HepG2 (cell line): ENCODE data around the gene GNG3. TPM values are rescaled to one million over a fixed set of nuclear protein-coding genes. Genes with fewer than 3 reads are reported as not detected.
A peak's percentile ranks its signal among the peaks of the same experiment; 100 is the strongest.

Experiments
- ARNT2 ChIP-seq: sonication (generic); formaldehyde crosslinking; IDR thresholded peaks from 2 replicates; pipeline ENCODE4 v1.8.0; 2022; ENCODE audit warnings: mild to moderate bottlenecking, low read depth, missing genetic modification reagents, moderate library complexity
- CBX1 ChIP-seq: IDR thresholded peaks from one replicate; pipeline ENCODE4 v1.6.1; 2016; ENCODE audit warnings: antibody characterized with exemption, low read depth
- FOXA1 ChIP-seq, 2 experiments: fragments of 450-650 bp in 1 of 2; sonication (generic) in 1 of 2; formaldehyde crosslinking in 1 of 2; IDR thresholded peaks; 2 replicates each; pipeline versions ENCODE4 v1.4.0 to v1.6.1; 2016 to 2020; ENCODE audit warnings: missing genetic modification reagents in 1 of 2
- HCFC1 ChIP-seq: fragments of 150-350 bp; IDR thresholded peaks from 2 replicates; pipeline ENCODE4 v1.6.1; 2014; ENCODE audit warnings: low read depth, low read length
- KAT8 ChIP-seq: IDR thresholded peaks from 2 replicates; pipeline ENCODE4 v1.6.1; 2016; ENCODE audit warnings: missing genetic modification reagents, missing compliant biosample characterization
- KLF13 ChIP-seq: sonication (generic); formaldehyde crosslinking; IDR thresholded peaks from 2 replicates; pipeline ENCODE4 v1.4.0; 2020; ENCODE audit warnings: mild to moderate bottlenecking, missing genetic modification reagents
- KMT2B ChIP-seq: IDR thresholded peaks from 2 replicates; pipeline ENCODE4 v1.6.1; 2016; ENCODE audit warnings: missing genetic modification reagents, missing compliant biosample characterization
- MAFK ChIP-seq, 2 experiments: IDR thresholded peaks in 1 of 2; conservative IDR thresholded peaks in 1 of 2; 2 replicates each; pipeline ENCODE4 v1.6.1; 2011; ENCODE audit warnings: improper control_type of control experiment in 2 of 2, low read length in 2 of 2
- MBNL3 ChIP-seq: fragments of 250-450 bp; sonication (Bioruptor Pico); conservative IDR thresholded peaks from 2 replicates; pipeline ENCODE4 v1.8.0; 2022; ENCODE audit warnings: mild to moderate bottlenecking, inconsistent platforms
- MXD1 ChIP-seq: sonication (generic); formaldehyde crosslinking; IDR thresholded peaks from 2 replicates; pipeline ENCODE4 v1.4.0; 2020; ENCODE audit warnings: mild to moderate bottlenecking, missing genetic modification reagents
- MZF1 ChIP-seq: sonication (generic); formaldehyde crosslinking; IDR thresholded peaks from 2 replicates; pipeline ENCODE4 v1.8.1; 2023; ENCODE audit warnings: mild to moderate bottlenecking, missing genetic modification reagents, borderline replicate concordance
- PAWR ChIP-seq: sonication (generic); formaldehyde crosslinking; IDR thresholded peaks from 2 replicates; pipeline ENCODE4 v1.4.0; 2020; ENCODE audit warnings: missing genetic modification reagents, mild to moderate bottlenecking, borderline replicate concordance
- PAX8 ChIP-seq: sonication (generic); formaldehyde crosslinking; IDR thresholded peaks from 2 replicates; pipeline ENCODE4 v1.8.0; 2022; ENCODE audit warnings: mild to moderate bottlenecking, missing genetic modification reagents, borderline replicate concordance
- RARA ChIP-seq: IDR thresholded peaks from 2 replicates; pipeline ENCODE4 v1.6.1; 2016; ENCODE audit warnings: missing genetic modification reagents, missing compliant biosample characterization
- RARG ChIP-seq: sonication (generic); formaldehyde crosslinking; IDR thresholded peaks from 2 replicates; pipeline ENCODE4 v1.4.0; 2020; ENCODE audit warnings: low read depth, mild to moderate bottlenecking, missing genetic modification reagents
- SCMH1 ChIP-seq: sonication (generic); formaldehyde crosslinking; IDR thresholded peaks from 2 replicates; pipeline ENCODE4 v1.9.0; 2021; ENCODE audit warnings: missing genetic modification reagents, mild to moderate bottlenecking, borderline replicate concordance
- SMAD1 ChIP-seq: sonication (generic); formaldehyde crosslinking; IDR thresholded peaks from 2 replicates; pipeline ENCODE4 v1.4.0; 2020; ENCODE audit warnings: missing genetic modification reagents, low read depth, mild to moderate bottlenecking, borderline replicate concordance
- TAF1 ChIP-seq: sonication (generic); formaldehyde crosslinking; IDR thresholded peaks from 2 replicates; pipeline ENCODE4 v1.4.0; 2020; ENCODE audit warnings: missing genetic modification reagents
- TMF1 ChIP-seq: sonication (generic); formaldehyde crosslinking; IDR thresholded peaks from 2 replicates; pipeline ENCODE4 v1.8.1; 2022; ENCODE audit warnings: low read depth, missing genetic modification reagents
- ZBTB7B ChIP-seq: sonication (generic); formaldehyde crosslinking; IDR thresholded peaks from 2 replicates; pipeline ENCODE4 v1.4.0; 2020; ENCODE audit warnings: missing genetic modification reagents
- ZC3H4 ChIP-seq: sonication (generic); formaldehyde crosslinking; IDR thresholded peaks from 2 replicates; pipeline ENCODE4 v1.4.0; 2020; ENCODE audit warnings: missing genetic modification reagents, borderline replicate concordance
- ZNF576 ChIP-seq: sonication (generic); formaldehyde crosslinking; IDR thresholded peaks from 2 replicates; pipeline ENCODE4 v1.4.0; 2020; ENCODE audit warnings: mild to moderate bottlenecking, missing genetic modification reagents
- ZNF616 ChIP-seq: sonication (generic); formaldehyde crosslinking; IDR thresholded peaks from 2 replicates; pipeline ENCODE4 v1.5.0; 2020; ENCODE audit warnings: low read depth, mild to moderate bottlenecking, missing genetic modification reagents
- ZNF629 ChIP-seq: sonication (generic); formaldehyde crosslinking; conservative IDR thresholded peaks from 2 replicates; pipeline ENCODE4 v1.5.0; 2020; ENCODE audit warnings: missing genetic modification reagents
- ZNF780A ChIP-seq: sonication (generic); formaldehyde crosslinking; IDR thresholded peaks from 2 replicates; pipeline ENCODE4 v1.8.0; 2022; ENCODE audit warnings: mild to moderate bottlenecking, missing genetic modification reagents, moderate library complexity
- ZSCAN29 ChIP-seq: sonication (generic); formaldehyde crosslinking; conservative IDR thresholded peaks from 2 replicates; pipeline ENCODE4 v1.4.0; 2020; ENCODE audit warnings: mild to moderate bottlenecking, missing genetic modification reagents
- polyA plus RNA-seq, 8 experiments: library from polyadenylated mRNA; depleted of rRNA in 3 of 8; stranded (reverse) in 7 of 8; unstranded in 1 of 8; fragments of >200 nt; fragmentation: Illumina TruSeq in 4 of 8; extraction: Trizol in 4 of 8; gene quantifications; 2 replicates each; pipeline versions ENCODE4 v1.2.1 to v1.2.3, GENCODE V29; 2011 to 2016; ENCODE audit warnings: low read depth in 4 of 8, missing spikeins in 1 of 8, mixed read lengths in 1 of 8; ENCODE audit not compliant: insufficient read depth in 1 of 8
- total RNA-seq, 5 experiments: library from RNA; depleted of rRNA; stranded (reverse); fragments of >200 nt; fragmentation: Illumina TruSeq; extraction: Trizol; gene quantifications; 2 replicates each; pipeline ENCODE4 v1.2.3, GENCODE V29; 2016; ENCODE audit warnings: low read depth in 1 of 5
- TF ChIP-seq, protein P1 (sequence below): sonication (generic); formaldehyde crosslinking; conservative IDR thresholded peaks from 2 replicates; pipeline ENCODE4 v1.5.0; 2020; ENCODE audit warnings: missing genetic modification reagents
- TF ChIP-seq, protein P2 (sequence below): fragments of 450-650 bp; IDR thresholded peaks from 2 replicates; pipeline ENCODE4 v1.6.1; 2017

GNG3 gene
- total and polyA plus RNA-seq, 2 of the 13 experiments (the other 11 are each of a cell fraction or from before 2014, with no cell fraction given), result not detected

DNA sequence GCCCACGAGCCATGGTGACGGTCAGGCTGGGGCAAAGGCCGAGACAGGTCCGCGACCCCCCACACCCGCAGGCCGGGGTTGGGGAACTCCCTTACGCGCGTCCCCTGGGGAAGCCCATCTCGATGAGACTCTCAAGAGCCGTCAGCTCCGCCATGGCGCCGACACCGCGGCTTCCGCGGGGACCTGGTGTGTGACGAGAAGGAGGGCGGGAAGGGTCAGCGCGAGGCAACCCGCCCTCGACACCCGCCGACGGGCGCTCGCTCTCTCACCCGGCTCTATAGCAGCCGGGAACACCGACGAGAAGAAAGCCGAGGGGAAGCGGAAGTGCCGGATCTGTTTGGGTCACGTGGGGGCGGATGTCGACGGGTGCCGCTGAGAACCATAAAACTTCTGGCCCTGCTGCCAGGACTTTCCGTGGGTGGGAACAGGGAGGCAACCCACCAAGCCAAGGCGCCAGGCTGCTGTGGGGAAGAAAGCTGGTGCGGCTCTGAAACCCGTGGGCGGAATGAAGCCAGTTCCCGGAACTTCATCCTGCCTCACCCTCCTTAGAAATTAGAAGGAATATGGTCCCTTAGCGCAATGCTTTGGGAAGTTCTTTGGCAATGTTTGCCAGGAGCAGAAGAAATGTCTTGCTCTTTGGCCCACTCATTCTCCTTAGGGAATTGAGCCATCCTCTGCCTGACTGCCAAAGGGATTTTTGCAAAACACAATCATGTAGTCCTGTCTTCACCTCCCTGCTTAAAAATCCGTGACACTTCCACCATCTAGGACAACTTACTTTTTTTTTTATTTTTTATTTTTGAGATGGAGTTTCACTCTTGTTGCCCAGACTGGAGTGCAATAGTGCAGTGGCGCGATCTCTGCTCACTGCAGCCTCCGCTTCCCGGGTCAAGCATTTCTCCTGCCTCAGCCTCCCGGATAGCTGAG is 28.4 kb upstream of the GNG3 start, which contains the start of gene UBXN1 (continued):
- TF ChIP-seq ZNF576 (CRISPR knock-in tag), result no peak
- no peak for TF ChIP-seq ZSCAN29 (CRISPR knock-in tag)
- 0 out of 2 replicates have a peak, but pooled peaks have one; percentile 54 for TF ChIP-seq ZC3H4 (CRISPR knock-in tag)
- peak; percentile 58; the same call in 1 of the 2 replicates for TF ChIP-seq ARNT2 (CRISPR knock-in tag)
- peak; percentile 57 for TF ChIP-seq ZBTB7B
- TF ChIP-seq SMAD1, result no peak
- TF ChIP-seq, protein P1, sequence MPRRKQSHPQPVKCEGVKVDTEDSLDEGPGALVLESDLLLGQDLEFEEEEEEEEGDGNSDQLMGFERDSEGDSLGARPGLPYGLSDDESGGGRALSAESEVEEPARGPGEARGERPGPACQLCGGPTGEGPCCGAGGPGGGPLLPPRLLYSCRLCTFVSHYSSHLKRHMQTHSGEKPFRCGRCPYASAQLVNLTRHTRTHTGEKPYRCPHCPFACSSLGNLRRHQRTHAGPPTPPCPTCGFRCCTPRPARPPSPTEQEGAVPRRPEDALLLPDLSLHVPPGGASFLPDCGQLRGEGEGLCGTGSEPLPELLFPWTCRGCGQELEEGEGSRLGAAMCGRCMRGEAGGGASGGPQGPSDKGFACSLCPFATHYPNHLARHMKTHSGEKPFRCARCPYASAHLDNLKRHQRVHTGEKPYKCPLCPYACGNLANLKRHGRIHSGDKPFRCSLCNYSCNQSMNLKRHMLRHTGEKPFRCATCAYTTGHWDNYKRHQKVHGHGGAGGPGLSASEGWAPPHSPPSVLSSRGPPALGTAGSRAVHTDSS (CRISPR knock-in tag), result no peak
- TF ChIP-seq, protein P2, sequence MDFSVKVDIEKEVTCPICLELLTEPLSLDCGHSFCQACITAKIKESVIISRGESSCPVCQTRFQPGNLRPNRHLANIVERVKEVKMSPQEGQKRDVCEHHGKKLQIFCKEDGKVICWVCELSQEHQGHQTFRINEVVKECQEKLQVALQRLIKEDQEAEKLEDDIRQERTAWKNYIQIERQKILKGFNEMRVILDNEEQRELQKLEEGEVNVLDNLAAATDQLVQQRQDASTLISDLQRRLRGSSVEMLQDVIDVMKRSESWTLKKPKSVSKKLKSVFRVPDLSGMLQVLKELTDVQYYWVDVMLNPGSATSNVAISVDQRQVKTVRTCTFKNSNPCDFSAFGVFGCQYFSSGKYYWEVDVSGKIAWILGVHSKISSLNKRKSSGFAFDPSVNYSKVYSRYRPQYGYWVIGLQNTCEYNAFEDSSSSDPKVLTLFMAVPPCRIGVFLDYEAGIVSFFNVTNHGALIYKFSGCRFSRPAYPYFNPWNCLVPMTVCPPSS, result no peak
- TF ChIP-seq MBNL3 (CRISPR knock-in tag), result no peak
- TF ChIP-seq RARA (CRISPR knock-in tag), result no peak
- TF ChIP-seq ZNF780A (CRISPR knock-in tag), result no peak
- TF ChIP-seq TAF1 (CRISPR knock-in tag), result peak; percentile 69
- peak; percentile 81 for TF ChIP-seq CBX1
- TF ChIP-seq MAFK (conservative IDR thresholded peaks at IDR 0.05 in 1 of 2, IDR thresholded peaks at IDR 0.05 in 1 of 2; ENCODE audit: low read length in 2 of 2), result no peak
- TF ChIP-seq ZNF629 (CRISPR knock-in tag), result no peak
- TF ChIP-seq MZF1 (CRISPR knock-in tag), result no peak
- no peak for TF ChIP-seq FOXA1 (IDR thresholded peaks at IDR 0.05)
- TF ChIP-seq FOXA1 (CRISPR knock-in tag; IDR thresholded peaks at IDR 0.05), result no peak
- TF ChIP-seq RARG (CRISPR knock-in tag), result no peak
- no peak; the same call in 1 of the 2 replicates for TF ChIP-seq PAX8 (CRISPR knock-in tag)
- TF ChIP-seq PAWR (CRISPR knock-in tag), result no peak
- peak; percentile 81 for TF ChIP-seq MXD1 (CRISPR knock-in tag)
- TF ChIP-seq KMT2B, result peak; percentile 94
- no peak for TF ChIP-seq SCMH1 (CRISPR knock-in tag)
- TF ChIP-seq KLF13 (CRISPR knock-in tag), result no peak
- TF ChIP-seq KAT8 (CRISPR knock-in tag), result peak; percentile 98
- peak; percentile 56; the same call in 1 of the 2 replicates for TF ChIP-seq ZNF616
- peak; percentile 58; the same call in 1 of the 2 replicates for TF ChIP-seq HCFC1
- no peak for TF ChIP-seq TMF1 (CRISPR knock-in tag)
